ENCODE results near the gene LRRFIP1.

DNA sequence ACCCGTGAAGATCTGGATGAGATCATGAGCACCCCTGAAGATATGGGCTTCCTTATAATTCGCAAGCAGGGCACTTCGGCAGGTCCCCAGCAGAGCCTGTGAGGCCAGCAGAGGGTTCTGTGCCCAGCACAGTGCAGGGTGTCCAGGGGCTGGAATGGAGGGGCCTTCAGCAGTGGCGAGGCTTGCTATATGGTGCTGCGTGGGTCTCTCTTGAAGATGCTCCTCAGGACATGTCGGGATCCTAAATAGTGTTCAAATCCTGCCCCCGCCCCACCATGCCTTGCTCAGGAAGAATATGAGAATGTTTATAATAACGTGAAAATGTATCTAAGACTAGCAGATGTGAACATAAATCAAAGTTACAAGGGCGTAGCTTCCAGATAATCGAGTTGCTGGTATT, 110.9 kb downstream of the LRRFIP1 start:
- TF ChIP-seq CTCF (IDR thresholded peaks at IDR 0.05) (no peak), POLR2A (IDR thresholded peaks at IDR 0.05) (no peak)
